ENCODE data around the gene GALC. TPM values are rescaled to one million over a fixed set of nuclear protein-coding genes. Genes with fewer than 3 reads are reported as not detected.

GALC gene
- total RNA-seq, 4 donors from 2014 or later: 23.5 to 67.7 (median 35.1) TPM

GRCh38 chr14:88016768-88017167 lies 23.8 kb upstream of the GALC start:
- TF ChIP-seq CTCF (IDR thresholded peaks at IDR 0.05; ENCODE audit: low read depth): no peak

- TF ChIP-seq CTCF (IDR thresholded peaks at IDR 0.05; ENCODE audit: low read depth): no peak
Observed at GRCh38 chr14:88013750-88014349, 20.9 kb upstream of the GALC start.

- no peak for TF ChIP-seq CTCF (IDR thresholded peaks at IDR 0.05; ENCODE audit: low read depth)
Observed at GRCh38 chr14:88012495-88012894, 19.5 kb upstream of the GALC start.

GRCh38 chr14:88010331-88010730 lies 17.3 kb upstream of the GALC start:
- TF ChIP-seq CTCF (IDR thresholded peaks at IDR 0.05; ENCODE audit: low read depth): no peak

GRCh38 chr14:88009486-88009885 lies 16.5 kb upstream of the GALC start:
- TF ChIP-seq CTCF (IDR thresholded peaks at IDR 0.05; ENCODE audit: low read depth): no peak

- no peak for TF ChIP-seq CTCF (IDR thresholded peaks at IDR 0.05; ENCODE audit: low read depth)
Observed at GRCh38 chr14:88008039-88008742, 15.2 kb upstream of the GALC start.

GRCh38 chr14:88007608-88008007 lies 14.6 kb upstream of the GALC start:
- no peak for TF ChIP-seq CTCF (IDR thresholded peaks at IDR 0.05; ENCODE audit: low read depth)

All from subcutaneous adipose tissue (tissue), 4 donors.